NCI-H748 (cell line): ENCODE results near the gene FAM107B.
"Not testable (repeated sequence)": the region's sequence is repeated elsewhere in the genome, so short reads cannot be mapped to it uniquely, and the experiment has no call there.

Experiments
- DNase-seq: peaks from one replicate; lab custom pipeline; 2025; ENCODE audit not compliant: unreplicated experiment; lab: John Stamatoyannopoulos, UW

The FAM107B gene

GRCh38 chr10:14774797-14775196 is at the start of gene FAM107B:
FAM107B (minus strand) TSS chr10:14774897; CDS start chr10:14774663, 234 bp downstream.
- DNase-seq: peak; percentile 62

- DNase-seq: no peak
These were observed 49.3 kb upstream of the FAM107B start for GRCh38 chr10:14823966-14824365.

- DNase-seq: peak; percentile 61
These were observed 48.4 kb upstream of the FAM107B start for GRCh38 chr10:14822879-14823755.

- DNase-seq: peak; percentile 48
These were observed 47.1 kb upstream of the FAM107B start for GRCh38 chr10:14821635-14822375.

GRCh38 chr10:14820775-14821154 is 46.1 kb upstream of the FAM107B start:
- no peak for DNase-seq

- DNase-seq: no peak
These were observed 45.5 kb upstream of the FAM107B start for GRCh38 chr10:14820010-14820774.

- DNase-seq: not testable (repeated sequence)
These were observed 42.0 kb upstream of the FAM107B start for GRCh38 chr10:14816717-14817116.

- no peak for DNase-seq
These were observed 41.0 kb upstream of the FAM107B start for GRCh38 chr10:14815681-14816080.

GRCh38 chr10:14812271-14812670 is 37.6 kb upstream of the FAM107B start:
- no peak for DNase-seq

- DNase-seq: peak; percentile 65
These were observed 36.6 kb upstream of the FAM107B start for GRCh38 chr10:14810969-14811953.

- peak; percentile 34 for DNase-seq
These were observed 31.6 kb upstream of the FAM107B start for GRCh38 chr10:14806318-14806717.

- no peak for DNase-seq
These were observed 29.1 kb upstream of the FAM107B start for GRCh38 chr10:14803827-14804226.

GRCh38 chr10:14801723-14802122 is 27.0 kb upstream of the FAM107B start:
- no peak for DNase-seq

- DNase-seq: no peak
These were observed 25.7 kb upstream of the FAM107B start for GRCh38 chr10:14800397-14800796.

- DNase-seq: no peak
These were observed 23.9 kb upstream of the FAM107B start for GRCh38 chr10:14798636-14799035.

GRCh38 chr10:14787938-14788337 is 13.2 kb upstream of the FAM107B start:
- DNase-seq: no peak

- no peak for DNase-seq
These were observed 9.9 kb upstream of the FAM107B start for GRCh38 chr10:14784459-14785055.

GRCh38 chr10:14782691-14783363 is 8.1 kb upstream of the FAM107B start:
- DNase-seq: no peak

GRCh38 chr10:14781763-14782162 is 7.1 kb upstream of the FAM107B start:
- no peak for DNase-seq
